A549 (cell line): ENCODE measurements around the gene MTG2. TPM values are rescaled to one million over a fixed set of nuclear protein-coding genes. Genes with fewer than 3 reads are reported as not detected.

Source experiments
- ATAC-seq, 2 experiments: fragments of 200-7000 bp in 1 of 2; fragments of >200 bp in 1 of 2; cut with Nextera tagmentation in 1 of 2; cut with Tn5 transposase in 1 of 2; 3 replicates each; pipeline versions ENCODE4 v1.8.0 to v1.9.1; 2018 to 2020; ENCODE audit warnings: mild to moderate bottlenecking in 1 of 2, moderate library complexity in 1 of 2
- CTCF ChIA-PET: fragments of 300-600 bp; sonication (Branson Sonifier 250); formaldehyde crosslinking; extraction: SDS; loops from one replicate; lab custom pipeline; 2021; ENCODE audit warnings: antibody characterized with exemption, inconsistent platforms; lab: Yijun Ruan, JAX
- POLR2A ChIA-PET: fragments of 350-600 bp; formaldehyde crosslinking; extraction: SDS; loops from one replicate; lab custom pipeline; 2021; ENCODE audit warnings: antibody characterized with exemption, inconsistent platforms; lab: Yijun Ruan, JAX
- DNase-seq, 2 experiments: peaks; one replicate each; pipeline versions ENCODE4 v3.0.0 to v3.0.0-alpha.2; 2011 to 2016; ENCODE audit warnings: low read depth in 1 of 2, low spot score in 1 of 2
- FAIRE-seq: peaks from 2 replicates; lab custom pipeline; 2011; peaks lifted over from hg19 to GRCh38; lab: Jason Lieb, UNC
- H3K27ac ChIP-seq, 2 experiments: fragments of >200 bp; sonication (Bioruptor Twin); formaldehyde crosslinking; 3 replicates each; pipeline ENCODE4 v1.5.1; 2016 to 2017
- H3K4me1 ChIP-seq: fragments of >200 bp; sonication (Bioruptor Twin); formaldehyde crosslinking; 3 replicates; pipeline ENCODE4 v1.6.1; 2016
- H3K4me2 ChIP-seq: fragments of >200 bp; sonication (Bioruptor Twin); formaldehyde crosslinking; 3 replicates; pipeline ENCODE4 v1.6.1; 2016
- H3K4me3 ChIP-seq: fragments of >200 bp; sonication (Bioruptor Twin); formaldehyde crosslinking; 3 replicates; pipeline ENCODE4 v1.5.1; 2016
- H3K9me3 ChIP-seq: fragments of >200 bp; sonication (Bioruptor Twin); formaldehyde crosslinking; 3 replicates; pipeline ENCODE4 v1.6.1; 2016
- BHLHE40 ChIP-seq: IDR thresholded peaks from 2 replicates; pipeline ENCODE4 v1.6.1; 2012; ENCODE audit warnings: low read depth, low read length, inconsistent platforms
- CBX8 ChIP-seq: fragments of 200-600 bp; sonication (generic); IDR thresholded peaks from 2 replicates; pipeline ENCODE4 v1.6.1; 2016
- CEBPB ChIP-seq, 2 experiments: fragments of >200 bp in 1 of 2; sonication (Bioruptor Twin) in 1 of 2; formaldehyde crosslinking in 1 of 2; IDR thresholded peaks; 2 replicates each; pipeline ENCODE4 v1.6.1; 2012 to 2016
- EP300 ChIP-seq, 2 experiments: fragments of >200 bp; sonication (Bioruptor Twin); formaldehyde crosslinking; IDR thresholded peaks; 2 replicates in 1 of 2; 3 replicates in 1 of 2; pipeline ENCODE4 v1.6.1; 2016 to 2017
- FOSB ChIP-seq: fragments of 250-450 bp; sonication (Bioruptor Pico); IDR thresholded peaks from 2 replicates; pipeline ENCODE4 v1.5.0; 2020; ENCODE audit warnings: mild to moderate bottlenecking, moderate library complexity
- FOSL2 ChIP-seq, 2 experiments: fragments of 450-650 bp in 1 of 2; fragments of >200 bp in 1 of 2; sonication (Bioruptor Twin) in 1 of 2; formaldehyde crosslinking; IDR thresholded peaks; 2 replicates each; pipeline versions ENCODE4 v1.5.0 to v1.6.1; 2016 to 2020; ENCODE audit warnings: mild to moderate bottlenecking in 1 of 2, moderate library complexity in 1 of 2
- GATA3 ChIP-seq: IDR thresholded peaks from 2 replicates; pipeline ENCODE4 v1.6.1; 2012; ENCODE audit warnings: borderline replicate concordance
- HOXA7 ChIP-seq: fragments of 250-450 bp; sonication (Bioruptor Pico); IDR thresholded peaks from 2 replicates; pipeline ENCODE4 v1.5.0; 2020; ENCODE audit warnings: mild to moderate bottlenecking, moderate library complexity
- JUN ChIP-seq, 2 experiments: fragments of >200 bp; sonication (Bioruptor Twin); formaldehyde crosslinking; IDR thresholded peaks; 2 replicates in 1 of 2; 3 replicates in 1 of 2; pipeline ENCODE4 v1.6.1; 2016 to 2017
- JUNB ChIP-seq: fragments of >200 bp; sonication (Bioruptor Twin); formaldehyde crosslinking; IDR thresholded peaks from 2 replicates; pipeline ENCODE4 v1.6.1; 2016
- KDM1A ChIP-seq: fragments of 200-600 bp; sonication (generic); IDR thresholded peaks from 2 replicates; pipeline ENCODE4 v1.6.1; 2016; ENCODE audit warnings: low read depth, mild to moderate bottlenecking
- MAFK ChIP-seq: fragments of 450-650 bp; IDR thresholded peaks from 2 replicates; pipeline ENCODE4 v1.6.1; 2014; ENCODE audit not compliant: partially characterized antibody
- NPAS2 ChIP-seq: fragments of 250-450 bp; sonication (Bioruptor Pico); IDR thresholded peaks from 2 replicates; pipeline ENCODE4 v1.8.0; 2022; ENCODE audit warnings: mild to moderate bottlenecking, moderate library complexity, borderline replicate concordance
- POLR2AphosphoS2 ChIP-seq: conservative IDR thresholded peaks from 2 replicates; pipeline ENCODE4 v1.6.1; 2012; ENCODE audit warnings: low read length, improper control_type of control experiment, inconsistent platforms
- RAD21 ChIP-seq, 2 experiments: fragments of >200 bp in 1 of 2; sonication (Bioruptor Twin) in 1 of 2; formaldehyde crosslinking in 1 of 2; IDR thresholded peaks in 1 of 2; conservative IDR thresholded peaks in 1 of 2; 2 replicates in 1 of 2; 3 replicates in 1 of 2; pipeline ENCODE4 v1.6.1; 2012 to 2018; ENCODE audit warnings: inconsistent platforms in 1 of 2
- RCOR1 ChIP-seq: fragments of 150-350 bp; IDR thresholded peaks from 2 replicates; pipeline ENCODE4 v1.6.1; 2014; ENCODE audit warnings: antibody characterized with exemption, low read length, low read depth
- RFX5 ChIP-seq: fragments of 450-650 bp; IDR thresholded peaks from 2 replicates; pipeline ENCODE4 v1.7.1; 2014; ENCODE audit warnings: antibody characterized with exemption, mild to moderate bottlenecking, moderate library complexity
- SREBF2 ChIP-seq: fragments of 450-650 bp; IDR thresholded peaks from 2 replicates; pipeline ENCODE4 v1.6.1; 2014; ENCODE audit warnings: mild to moderate bottlenecking, moderate library complexity
- TFCP2L1 ChIP-seq: fragments of 250-450 bp; sonication (Bioruptor Pico); IDR thresholded peaks from 2 replicates; pipeline ENCODE4 v1.5.0; 2021; ENCODE audit warnings: mild to moderate bottlenecking
- TP53 ChIP-seq: fragments of 250-450 bp; sonication (Bioruptor Pico); IDR thresholded peaks from 2 replicates; pipeline ENCODE4 v1.5.0; 2021; ENCODE audit warnings: mild to moderate bottlenecking, moderate library complexity
- ZFP36 ChIP-seq: fragments of 450-650 bp; IDR thresholded peaks from 2 replicates; pipeline ENCODE4 v1.6.1; 2014; ENCODE audit warnings: borderline replicate concordance; ENCODE audit not compliant: partially characterized antibody
- ZNF302 ChIP-seq: fragments of 250-450 bp; sonication (Bioruptor Pico); IDR thresholded peaks from 2 replicates; pipeline ENCODE4 v1.9.0; 2021; ENCODE audit warnings: inconsistent platforms, mild to moderate bottlenecking, moderate library complexity
- WGBS: methylation state at CpG from one replicate; pipeline ENCODE4 v1.1.6; 2017; ENCODE audit errors: missing lambda C conversion rate; 5-methylcytosine and 5-hydroxymethylcytosine counted together
- polyA plus RNA-seq, 4 experiments: library from polyadenylated mRNA; depleted of rRNA in 3 of 4; stranded (reverse); fragments of >200 nt; fragmentation: RNase III in 1 of 4; extraction: RNeasy Plus Mini Kit Qiagen cat#74134 plus additional on column Dnase treatment in 1 of 4; gene quantifications; 2 replicates in 3 of 4; 3 replicates in 1 of 4; pipeline ENCODE4 v1.2.3, GENCODE V29; 2011 to 2017
- TF ChIP-seq, protein P1 (sequence below): fragments of 200-600 bp; sonication (generic); IDR thresholded peaks from 2 replicates; pipeline ENCODE4 v1.6.1; 2016; ENCODE audit warnings: antibody characterized with exemption, mild to moderate bottlenecking, moderate library complexity
- TF ChIP-seq, protein P2 (sequence below): fragments of >200 bp; sonication (Bioruptor Twin); formaldehyde crosslinking; IDR thresholded peaks from 3 replicates; pipeline ENCODE4 v1.6.1; 2016
- TF ChIP-seq, protein P3 (sequence below): fragments of 150-350 bp; IDR thresholded peaks from 2 replicates; pipeline ENCODE4 v1.6.1; 2014; ENCODE audit warnings: low read depth, mild to moderate bottlenecking, low read length
- TF ChIP-seq, protein P4 (sequence below): IDR thresholded peaks from 2 replicates; pipeline ENCODE4 v1.6.1; 2012; ENCODE audit warnings: low read depth, borderline replicate concordance

The MTG2 gene
- polyA plus RNA-seq, 2 of the 4 experiments (the other 2 are of a cell fraction), result 21.9 to 28.7 TPM

DNA sequence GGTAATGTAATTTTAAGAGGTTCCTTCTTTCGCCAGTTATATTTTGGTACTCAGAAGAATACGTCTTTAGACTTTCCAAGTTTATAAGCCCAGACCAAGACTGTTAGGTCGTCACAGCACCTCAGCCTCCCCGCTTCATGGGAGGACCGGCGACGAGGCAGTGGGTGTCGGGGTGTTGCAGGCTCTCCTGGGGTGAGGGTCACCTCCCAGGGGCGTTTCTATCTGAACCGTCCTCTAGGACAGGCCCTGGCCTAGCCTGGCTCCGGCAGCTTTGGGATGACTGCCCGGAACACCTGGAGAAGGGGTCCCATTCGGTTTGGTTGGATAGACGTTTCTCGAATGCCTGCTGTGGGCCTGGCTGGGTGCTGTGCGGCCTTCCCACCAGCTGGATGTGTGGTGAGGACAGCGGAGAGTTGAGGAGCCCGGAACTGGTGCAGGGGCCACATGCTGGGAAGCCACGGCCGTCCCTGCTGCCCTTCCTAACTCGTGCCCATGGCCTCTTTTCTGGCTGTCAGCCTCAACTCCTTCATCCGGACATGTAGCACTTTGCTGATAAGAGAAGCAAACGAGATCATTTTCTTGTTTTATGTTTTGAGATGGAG, 56.6 kb downstream of the MTG2 start:
- 82% methylated on average over 19 of the region's 23 CpGs for WGBS
- TF ChIP-seq RFX5, result no peak
- TF ChIP-seq TP53 (CRISPR knock-in tag), result no peak
- TF ChIP-seq HOXA7 (CRISPR knock-in tag), result no peak
- no peak for TF ChIP-seq FOSL2 (IDR thresholded peaks at IDR 0.05)
- no peak for TF ChIP-seq FOSL2 (CRISPR knock-in tag; IDR thresholded peaks at IDR 0.05)
- TF ChIP-seq BHLHE40, result no peak
- no peak for TF ChIP-seq CBX8
- TF ChIP-seq NPAS2 (CRISPR knock-in tag), result no peak
- TF ChIP-seq TFCP2L1, result no peak
- TF ChIP-seq RCOR1, result no peak
- POLR2A ChIA-PET, result no interaction called here
- peak overlapping the region; percentile 99 for H3K4me2 ChIP-seq
- peaks cover 8% of the 10 kb centered on the region; the same call in 1 of the 3 replicates for H3K4me1 ChIP-seq
- FAIRE-seq (no peak), DNase-seq (no peak), ATAC-seq (no peak)
- peak overlapping the region; percentile 98 for H3K4me3 ChIP-seq
- H3K27ac ChIP-seq, result peak overlapping the region; percentile 81 to 93; a peak in 5 of 6 replicates
- no peaks in the 10 kb centered on the region for H3K9me3 ChIP-seq
- CTCF ChIA-PET, result interaction anchor here (1.6 kb wide), 1 partner anchor 21 kb away, joined by 4 read pairs; no protein-coding TSS in a partner anchor

DNA sequence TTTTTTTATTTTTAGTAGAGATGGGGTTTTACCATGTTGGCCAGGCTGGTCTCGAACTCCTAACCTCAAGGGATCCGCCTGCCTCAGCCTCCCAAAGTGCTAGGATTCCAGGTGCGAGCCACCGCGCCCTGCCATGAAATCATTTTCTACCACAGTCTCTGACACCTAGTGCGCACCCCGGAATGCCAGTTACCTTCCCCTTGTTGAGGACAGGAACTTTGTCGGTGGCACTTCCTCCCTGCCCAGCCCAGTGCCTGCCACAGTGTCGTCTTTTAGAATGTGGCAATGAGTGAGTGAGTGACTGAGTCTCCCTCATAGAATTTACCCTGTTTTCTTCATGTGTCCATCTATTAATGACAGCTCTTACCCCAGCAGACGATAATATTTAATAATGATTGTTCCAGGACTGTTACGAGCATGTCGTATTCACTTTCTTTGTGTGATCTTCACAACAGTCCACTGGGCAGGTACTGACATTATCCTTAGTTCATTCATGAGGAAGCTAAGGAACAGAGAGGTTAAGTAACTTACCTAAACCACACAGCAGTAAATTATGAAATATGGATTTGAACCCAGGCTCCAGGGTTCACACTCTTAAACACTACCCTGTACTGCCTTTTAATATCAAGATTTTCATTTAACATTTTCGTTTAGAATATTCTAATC, 57.3 kb downstream of the MTG2 start:
- POLR2A ChIA-PET, result no interaction called here
- no peak overlapping the region for H3K4me3 ChIP-seq

DNA sequence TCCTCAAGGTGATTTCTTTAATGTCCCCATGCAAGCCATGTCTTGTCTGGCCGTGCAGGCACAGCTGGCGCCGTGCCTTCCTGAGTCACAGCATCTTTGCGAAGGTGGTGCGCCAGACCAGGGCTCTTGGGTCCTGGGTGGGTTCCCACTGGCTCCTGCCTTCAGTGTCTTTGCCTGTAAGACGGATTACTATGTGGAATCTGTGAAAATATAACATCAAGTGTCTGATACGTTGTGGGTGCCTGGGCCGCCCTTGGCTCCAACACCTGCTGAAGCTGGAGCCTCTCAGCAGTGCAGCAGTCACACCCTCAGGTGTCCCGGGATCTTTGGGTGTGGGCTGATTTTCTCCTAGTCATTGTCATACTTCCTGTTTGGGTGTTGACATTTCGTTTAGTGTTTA, 58.7 kb downstream of the MTG2 start:
- Histone ChIP-seq H3K9me3 (no peaks in the 10 kb centered on the region), H3K4me1 (peaks cover 8% of the 10 kb centered on the region; the same call in 1 of the 3 replicates), H3K4me2 (no peak overlapping the region), H3K27ac (no peak overlapping the region), H3K4me3 (no peak overlapping the region)
- DNase-seq, result no peak
- TF ChIP-seq RAD21 (conservative IDR thresholded peaks at IDR 0.05 in 1 of 2, IDR thresholded peaks at IDR 0.05 in 1 of 2), result no peak
- no peak for TF ChIP-seq TP53 (CRISPR knock-in tag)
- TF ChIP-seq JUN (IDR thresholded peaks at IDR 0.05), result no peak
- TF ChIP-seq, protein P1, sequence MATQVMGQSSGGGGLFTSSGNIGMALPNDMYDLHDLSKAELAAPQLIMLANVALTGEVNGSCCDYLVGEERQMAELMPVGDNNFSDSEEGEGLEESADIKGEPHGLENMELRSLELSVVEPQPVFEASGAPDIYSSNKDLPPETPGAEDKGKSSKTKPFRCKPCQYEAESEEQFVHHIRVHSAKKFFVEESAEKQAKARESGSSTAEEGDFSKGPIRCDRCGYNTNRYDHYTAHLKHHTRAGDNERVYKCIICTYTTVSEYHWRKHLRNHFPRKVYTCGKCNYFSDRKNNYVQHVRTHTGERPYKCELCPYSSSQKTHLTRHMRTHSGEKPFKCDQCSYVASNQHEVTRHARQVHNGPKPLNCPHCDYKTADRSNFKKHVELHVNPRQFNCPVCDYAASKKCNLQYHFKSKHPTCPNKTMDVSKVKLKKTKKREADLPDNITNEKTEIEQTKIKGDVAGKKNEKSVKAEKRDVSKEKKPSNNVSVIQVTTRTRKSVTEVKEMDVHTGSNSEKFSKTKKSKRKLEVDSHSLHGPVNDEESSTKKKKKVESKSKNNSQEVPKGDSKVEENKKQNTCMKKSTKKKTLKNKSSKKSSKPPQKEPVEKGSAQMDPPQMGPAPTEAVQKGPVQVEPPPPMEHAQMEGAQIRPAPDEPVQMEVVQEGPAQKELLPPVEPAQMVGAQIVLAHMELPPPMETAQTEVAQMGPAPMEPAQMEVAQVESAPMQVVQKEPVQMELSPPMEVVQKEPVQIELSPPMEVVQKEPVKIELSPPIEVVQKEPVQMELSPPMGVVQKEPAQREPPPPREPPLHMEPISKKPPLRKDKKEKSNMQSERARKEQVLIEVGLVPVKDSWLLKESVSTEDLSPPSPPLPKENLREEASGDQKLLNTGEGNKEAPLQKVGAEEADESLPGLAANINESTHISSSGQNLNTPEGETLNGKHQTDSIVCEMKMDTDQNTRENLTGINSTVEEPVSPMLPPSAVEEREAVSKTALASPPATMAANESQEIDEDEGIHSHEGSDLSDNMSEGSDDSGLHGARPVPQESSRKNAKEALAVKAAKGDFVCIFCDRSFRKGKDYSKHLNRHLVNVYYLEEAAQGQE, result no peak
- TF ChIP-seq MAFK, result no peak
- no peak for TF ChIP-seq RFX5
- TF ChIP-seq POLR2AphosphoS2, result no peak
- TF ChIP-seq, protein P2, sequence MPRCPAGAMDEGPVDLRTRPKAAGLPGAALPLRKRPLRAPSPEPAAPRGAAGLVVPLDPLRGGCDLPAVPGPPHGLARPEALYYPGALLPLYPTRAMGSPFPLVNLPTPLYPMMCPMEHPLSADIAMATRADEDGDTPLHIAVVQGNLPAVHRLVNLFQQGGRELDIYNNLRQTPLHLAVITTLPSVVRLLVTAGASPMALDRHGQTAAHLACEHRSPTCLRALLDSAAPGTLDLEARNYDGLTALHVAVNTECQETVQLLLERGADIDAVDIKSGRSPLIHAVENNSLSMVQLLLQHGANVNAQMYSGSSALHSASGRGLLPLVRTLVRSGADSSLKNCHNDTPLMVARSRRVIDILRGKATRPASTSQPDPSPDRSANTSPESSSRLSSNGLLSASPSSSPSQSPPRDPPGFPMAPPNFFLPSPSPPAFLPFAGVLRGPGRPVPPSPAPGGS, result no peak
- no peak for TF ChIP-seq GATA3
- TF ChIP-seq EP300 (IDR thresholded peaks at IDR 0.05), result no peak
- no peak for TF ChIP-seq ZNF302 (CRISPR knock-in tag)
- no peak for TF ChIP-seq JUNB
- TF ChIP-seq, protein P3, sequence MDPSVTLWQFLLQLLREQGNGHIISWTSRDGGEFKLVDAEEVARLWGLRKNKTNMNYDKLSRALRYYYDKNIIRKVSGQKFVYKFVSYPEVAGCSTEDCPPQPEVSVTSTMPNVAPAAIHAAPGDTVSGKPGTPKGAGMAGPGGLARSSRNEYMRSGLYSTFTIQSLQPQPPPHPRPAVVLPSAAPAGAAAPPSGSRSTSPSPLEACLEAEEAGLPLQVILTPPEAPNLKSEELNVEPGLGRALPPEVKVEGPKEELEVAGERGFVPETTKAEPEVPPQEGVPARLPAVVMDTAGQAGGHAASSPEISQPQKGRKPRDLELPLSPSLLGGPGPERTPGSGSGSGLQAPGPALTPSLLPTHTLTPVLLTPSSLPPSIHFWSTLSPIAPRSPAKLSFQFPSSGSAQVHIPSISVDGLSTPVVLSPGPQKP, result no peak
- TF ChIP-seq, protein P4, sequence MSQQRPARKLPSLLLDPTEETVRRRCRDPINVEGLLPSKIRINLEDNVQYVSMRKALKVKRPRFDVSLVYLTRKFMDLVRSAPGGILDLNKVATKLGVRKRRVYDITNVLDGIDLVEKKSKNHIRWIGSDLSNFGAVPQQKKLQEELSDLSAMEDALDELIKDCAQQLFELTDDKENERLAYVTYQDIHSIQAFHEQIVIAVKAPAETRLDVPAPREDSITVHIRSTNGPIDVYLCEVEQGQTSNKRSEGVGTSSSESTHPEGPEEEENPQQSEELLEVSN, result no peak
- ChIA-PET CTCF (no interaction called here), POLR2A (no interaction called here)
- FAIRE-seq, result no peak
- WGBS, result 77% methylated on average over 10 of the region's 10 CpGs
- ATAC-seq, result no peak

More for the DNA sequence above, 57.3 kb downstream of the MTG2 start:
- Histone ChIP-seq H3K9me3 (no peaks in the 10 kb centered on the region), H3K4me1 (peaks cover 8% of the 10 kb centered on the region; the same call in 1 of the 3 replicates), H3K4me2 (no peak overlapping the region), H3K27ac (no peak overlapping the region)
- 87% methylated on average over 13 of the region's 13 CpGs for WGBS
- no peak for FAIRE-seq
- no peak for DNase-seq
- TF ChIP-seq BHLHE40 (no peak), ZFP36 (peak; percentile 58), KDM1A (peak; percentile 47; the same call in 1 of the 2 replicates), FOSB (no peak), SREBF2 (no peak), CEBPB (IDR thresholded peaks at IDR 0.05) (no peak)
- no peak for ATAC-seq
- CTCF ChIA-PET, result interaction anchor here (1.0 to 1.6 kb wide), 2 partner anchors 20 to 170 kb away, joined by 3 to 4 read pairs; no protein-coding TSS in a partner anchor
